Neural cell (in vitro differentiated cells): ENCODE data around the gene RPS3. TPM values are rescaled to one million over a fixed set of nuclear protein-coding genes. Genes with fewer than 3 reads are reported as not detected.
A peak's percentile ranks its signal among the peaks of the same experiment; 100 is the strongest.

ENCODE experiments used
- H2AFZ ChIP-seq: fragments of 200-600, 300-800 bp; sonication (generic), shearing (Covaris generic); 2 replicates; pipeline ENCODE4 v1.6.0; 2014; ENCODE audit warnings: low read depth, mild to moderate bottlenecking, antibody characterized with exemption, low read length, moderate library complexity
- H3F3A ChIP-seq: fragments of 200-600 bp; shearing (Covaris generic); 2 replicates; pipeline ENCODE4 v1.6.1; 2016; ENCODE audit warnings: mild to moderate bottlenecking, moderate library complexity, mixed read lengths, antibody characterized with exemption, low read length; ENCODE audit not compliant: insufficient read depth, poor library complexity, severe bottlenecking
- H3K27ac ChIP-seq: fragments of 200-600, 300-800 bp; sonication (generic), shearing (Covaris generic); 2 replicates; pipeline ENCODE4 v1.5.1; 2014; ENCODE audit warnings: mild to moderate bottlenecking, low read length, moderate library complexity
- H3K27me3 ChIP-seq: fragments of 300-800, 200-600 bp; sonication (generic), shearing (Covaris generic); 2 replicates; pipeline ENCODE4 v1.6.0; 2014; ENCODE audit warnings: mild to moderate bottlenecking, low read depth, low read length, moderate library complexity; ENCODE audit not compliant: insufficient read depth
- H3K36me3 ChIP-seq: fragments of 300-800, 200-600 bp; sonication (generic), shearing (Covaris generic); 2 replicates; pipeline ENCODE4 v1.5.1; 2014; ENCODE audit warnings: mild to moderate bottlenecking, antibody characterized with exemption, low read length, moderate library complexity; ENCODE audit not compliant: insufficient read depth
- H3K4me2 ChIP-seq: fragments of 300-800, 200-600 bp; sonication (generic), shearing (Covaris generic); 2 replicates; pipeline ENCODE4 v1.6.0; 2014; ENCODE audit warnings: mild to moderate bottlenecking, low read length
- H3K4me3 ChIP-seq: fragments of 300-800, 200-600 bp; sonication (generic), shearing (Covaris generic); 2 replicates; pipeline ENCODE4 v1.5.1; 2014; ENCODE audit warnings: mild to moderate bottlenecking, low read length, moderate library complexity
- H3K79me2 ChIP-seq: fragments of 200-600 bp; shearing (Covaris generic); replicated peaks from 2 replicates; pipeline ENCODE4 v1.6.0; 2014; ENCODE audit warnings: mild to moderate bottlenecking, low read length, moderate library complexity; ENCODE audit not compliant: insufficient read depth
- H3K9ac ChIP-seq: fragments of 300-800, 200-600 bp; sonication (generic), shearing (Covaris generic); 2 replicates; pipeline ENCODE4 v1.6.1; 2016; ENCODE audit warnings: mild to moderate bottlenecking, low read length, mixed read lengths
- H3K9me2 ChIP-seq: fragments of 200-600 bp; shearing (Covaris generic); 2 replicates; pipeline ENCODE4 v1.6.1; 2016; ENCODE audit warnings: mild to moderate bottlenecking, low read length, mixed read lengths; ENCODE audit not compliant: insufficient read depth
- H3K9me3 ChIP-seq: fragments of 200-600, 300-800 bp; sonication (generic), shearing (Covaris generic); 2 replicates; pipeline ENCODE4 v1.6.1; 2016; ENCODE audit warnings: mild to moderate bottlenecking, mixed run types, low read length, moderate library complexity, mixed read lengths
- H4K20me1 ChIP-seq: fragments of 200-600 bp; shearing (Covaris generic); 2 replicates; pipeline ENCODE4 v1.6.1; 2016; ENCODE audit warnings: mild to moderate bottlenecking, mixed run types; ENCODE audit not compliant: insufficient read depth
- POLR2AphosphoS5 ChIP-seq: IDR thresholded peaks from 2 replicates; pipeline ENCODE4 v1.6.1; 2012
- polyA plus RNA-seq: library from polyadenylated mRNA; depleted of rRNA; stranded (reverse); fragments of >200 nt; gene quantifications from 2 replicates; pipeline ENCODE4 v1.2.3, GENCODE V29; 2014
- TF ChIP-seq, protein P1 (sequence below): IDR thresholded peaks from 2 replicates; pipeline ENCODE4 v1.6.1; 2012; ENCODE audit warnings: borderline replicate concordance
- TF ChIP-seq, protein P2 (sequence below): fragments of 450-650 bp; IDR thresholded peaks from 2 replicates; pipeline ENCODE4 v1.5.1; 2014; ENCODE audit warnings: antibody characterized with exemption, mild to moderate bottlenecking, moderate library complexity; ENCODE audit not compliant: poor library complexity, severe bottlenecking

The RPS3 gene
- polyA plus RNA-seq, 1 donor from 2014 or later: 1,440 TPM

DNA sequence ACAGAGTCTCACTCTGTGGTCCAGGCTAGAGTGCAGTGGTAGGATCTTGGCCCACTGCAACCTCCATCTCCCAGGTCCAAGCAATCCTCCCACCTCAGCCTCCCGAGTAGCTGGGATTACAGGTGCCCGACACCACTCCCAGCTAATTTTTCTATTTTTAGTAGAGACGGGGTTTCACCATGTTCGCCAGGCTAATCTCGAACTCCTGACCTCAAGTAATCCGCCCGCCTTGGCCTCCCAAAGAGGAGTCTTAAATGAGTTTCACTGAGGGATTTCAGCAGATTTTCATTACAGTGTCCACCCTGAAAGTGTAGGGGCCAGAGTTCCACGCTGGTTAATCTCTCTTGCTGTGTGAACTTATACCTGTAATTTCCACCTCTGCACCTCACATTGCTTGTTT, 412 bp upstream of the RPS3 start:
- H2AFZ ChIP-seq: no peak overlapping the region
- H3K9me3 ChIP-seq: no peaks in the 10 kb centered on the region
- H3K79me2 ChIP-seq: peaks cover 45% of the 10 kb centered on the region

DNA sequence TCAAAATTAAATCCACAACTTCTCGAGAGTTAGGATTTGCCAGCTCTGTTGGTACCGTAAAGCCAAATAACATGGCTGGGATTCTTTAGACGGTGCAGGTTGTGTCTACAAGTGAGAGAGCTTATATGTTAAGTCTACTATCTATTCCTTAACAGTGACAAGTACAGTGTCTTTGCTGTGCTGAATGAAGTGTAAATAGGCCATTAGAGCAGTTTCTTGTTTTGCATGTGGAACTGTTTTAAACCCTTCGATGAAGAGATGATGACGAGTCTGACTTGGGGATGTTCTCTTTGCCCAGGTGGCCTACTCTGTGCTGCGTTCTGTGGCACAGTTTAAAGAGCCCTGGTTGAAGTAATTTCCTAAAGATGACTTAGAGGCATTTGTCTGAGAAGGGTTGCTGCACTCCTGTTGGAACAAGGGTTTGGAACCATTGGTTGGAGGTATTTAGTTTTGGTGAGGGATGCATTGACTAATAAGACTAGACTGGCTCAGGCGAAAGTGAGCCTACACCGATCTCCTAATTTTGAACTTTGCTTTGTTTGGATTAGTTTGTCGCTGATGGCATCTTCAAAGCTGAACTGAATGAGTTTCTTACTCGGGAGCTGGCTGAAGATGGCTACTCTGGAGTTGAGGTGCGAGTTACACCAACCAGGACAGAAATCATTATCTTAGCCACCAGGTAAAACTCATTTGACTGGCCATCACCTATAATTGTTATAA, 988 bp downstream of the RPS3 start:
- peak overlapping the region; percentile 93 for H3K4me2 ChIP-seq
- H4K20me1 ChIP-seq: peaks cover 8% of the 10 kb centered on the region
- H3K79me2 ChIP-seq: peaks cover 49% of the 10 kb centered on the region
- H3K36me3 ChIP-seq: peaks cover 15% of the 10 kb centered on the region
- TF ChIP-seq POLR2AphosphoS5: peak; percentile 10
- TF ChIP-seq, protein P1, sequence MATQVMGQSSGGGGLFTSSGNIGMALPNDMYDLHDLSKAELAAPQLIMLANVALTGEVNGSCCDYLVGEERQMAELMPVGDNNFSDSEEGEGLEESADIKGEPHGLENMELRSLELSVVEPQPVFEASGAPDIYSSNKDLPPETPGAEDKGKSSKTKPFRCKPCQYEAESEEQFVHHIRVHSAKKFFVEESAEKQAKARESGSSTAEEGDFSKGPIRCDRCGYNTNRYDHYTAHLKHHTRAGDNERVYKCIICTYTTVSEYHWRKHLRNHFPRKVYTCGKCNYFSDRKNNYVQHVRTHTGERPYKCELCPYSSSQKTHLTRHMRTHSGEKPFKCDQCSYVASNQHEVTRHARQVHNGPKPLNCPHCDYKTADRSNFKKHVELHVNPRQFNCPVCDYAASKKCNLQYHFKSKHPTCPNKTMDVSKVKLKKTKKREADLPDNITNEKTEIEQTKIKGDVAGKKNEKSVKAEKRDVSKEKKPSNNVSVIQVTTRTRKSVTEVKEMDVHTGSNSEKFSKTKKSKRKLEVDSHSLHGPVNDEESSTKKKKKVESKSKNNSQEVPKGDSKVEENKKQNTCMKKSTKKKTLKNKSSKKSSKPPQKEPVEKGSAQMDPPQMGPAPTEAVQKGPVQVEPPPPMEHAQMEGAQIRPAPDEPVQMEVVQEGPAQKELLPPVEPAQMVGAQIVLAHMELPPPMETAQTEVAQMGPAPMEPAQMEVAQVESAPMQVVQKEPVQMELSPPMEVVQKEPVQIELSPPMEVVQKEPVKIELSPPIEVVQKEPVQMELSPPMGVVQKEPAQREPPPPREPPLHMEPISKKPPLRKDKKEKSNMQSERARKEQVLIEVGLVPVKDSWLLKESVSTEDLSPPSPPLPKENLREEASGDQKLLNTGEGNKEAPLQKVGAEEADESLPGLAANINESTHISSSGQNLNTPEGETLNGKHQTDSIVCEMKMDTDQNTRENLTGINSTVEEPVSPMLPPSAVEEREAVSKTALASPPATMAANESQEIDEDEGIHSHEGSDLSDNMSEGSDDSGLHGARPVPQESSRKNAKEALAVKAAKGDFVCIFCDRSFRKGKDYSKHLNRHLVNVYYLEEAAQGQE: no peak
- TF ChIP-seq, protein P2, sequence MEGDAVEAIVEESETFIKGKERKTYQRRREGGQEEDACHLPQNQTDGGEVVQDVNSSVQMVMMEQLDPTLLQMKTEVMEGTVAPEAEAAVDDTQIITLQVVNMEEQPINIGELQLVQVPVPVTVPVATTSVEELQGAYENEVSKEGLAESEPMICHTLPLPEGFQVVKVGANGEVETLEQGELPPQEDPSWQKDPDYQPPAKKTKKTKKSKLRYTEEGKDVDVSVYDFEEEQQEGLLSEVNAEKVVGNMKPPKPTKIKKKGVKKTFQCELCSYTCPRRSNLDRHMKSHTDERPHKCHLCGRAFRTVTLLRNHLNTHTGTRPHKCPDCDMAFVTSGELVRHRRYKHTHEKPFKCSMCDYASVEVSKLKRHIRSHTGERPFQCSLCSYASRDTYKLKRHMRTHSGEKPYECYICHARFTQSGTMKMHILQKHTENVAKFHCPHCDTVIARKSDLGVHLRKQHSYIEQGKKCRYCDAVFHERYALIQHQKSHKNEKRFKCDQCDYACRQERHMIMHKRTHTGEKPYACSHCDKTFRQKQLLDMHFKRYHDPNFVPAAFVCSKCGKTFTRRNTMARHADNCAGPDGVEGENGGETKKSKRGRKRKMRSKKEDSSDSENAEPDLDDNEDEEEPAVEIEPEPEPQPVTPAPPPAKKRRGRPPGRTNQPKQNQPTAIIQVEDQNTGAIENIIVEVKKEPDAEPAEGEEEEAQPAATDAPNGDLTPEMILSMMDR: no peak
- H3K27ac ChIP-seq: peak overlapping the region; percentile 91
- no peaks in the 10 kb centered on the region for H3K9me2 ChIP-seq
- H3K9me3 ChIP-seq: no peaks in the 10 kb centered on the region
- no peaks in the 10 kb centered on the region for H3K27me3 ChIP-seq
- H3K4me3 ChIP-seq: peak overlapping the region; percentile 85
- no peaks in the 10 kb centered on the region for H3F3A ChIP-seq
- H3K9ac ChIP-seq: peak overlapping the region; percentile 90
- H2AFZ ChIP-seq: no peak overlapping the region

More for the DNA sequence above, 412 bp upstream of the RPS3 start:
- Histone ChIP-seq H3K9ac (no peak overlapping the region), H3F3A (no peaks in the 10 kb centered on the region), H3K27me3 (no peaks in the 10 kb centered on the region), H3K4me3 (no peak overlapping the region), H4K20me1 (peaks cover 8% of the 10 kb centered on the region), H3K4me2 (no peak overlapping the region), H3K36me3 (peaks cover 9% of the 10 kb centered on the region), H3K27ac (no peak overlapping the region), H3K9me2 (no peaks in the 10 kb centered on the region)
- TF ChIP-seq, protein P1: no peak
